GM12801 (cell line): ENCODE data around the gene TFR2.

Experiments used
- CTCF ChIP-seq: IDR thresholded peaks from one replicate; pipeline ENCODE4 v1.5.1; 2011; ENCODE audit warnings: control low read depth; ENCODE audit not compliant: insufficient read length; ENCODE audit errors: extremely low read depth

Gene TFR2

GRCh38 chr7:100607111-100607510 is 34.2 kb downstream of the TFR2 start:
- TF ChIP-seq CTCF = no peak

- TF ChIP-seq CTCF = no peak
These were observed 35.0 kb downstream of the TFR2 start for GRCh38 chr7:100606313-100606712.

GRCh38 chr7:100604976-100605911 is 36.1 kb downstream of the TFR2 start:
- TF ChIP-seq CTCF = no peak

- no peak for TF ChIP-seq CTCF
These were observed 37.0 kb downstream of the TFR2 start for GRCh38 chr7:100604028-100604975.

- TF ChIP-seq CTCF = no peak
These were observed 37.7 kb downstream of the TFR2 start for GRCh38 chr7:100603726-100604027.

GRCh38 chr7:100602889-100603725 is 38.2 kb downstream of the TFR2 start:
- no peak for TF ChIP-seq CTCF

GRCh38 chr7:100600730-100601038 is 40.7 kb downstream of the TFR2 start:
- no peak for TF ChIP-seq CTCF
